Liver (tissue), 9 donors: ENCODE measurements around the gene INPP5E. TPM values are rescaled to one million over a fixed set of nuclear protein-coding genes. Genes with fewer than 3 reads are reported as not detected.

Experiments used
- DNase-seq: peaks from one replicate; pipeline ENCODE4 v3.0.0-alpha.2; 2017; ENCODE audit warnings: low spot score
- H3K27ac ChIP-seq, 2 donors: one replicate each; pipeline ENCODE4 v1.7.0; 2013; ENCODE audit warnings: inconsistent platforms in 2 of 2, low read length in 2 of 2, control low read depth in 1 of 2, low read depth in 1 of 2, mild to moderate bottlenecking in 1 of 2
- H3K27me3 ChIP-seq, 4 donors: one replicate each; pipeline versions ENCODE4 v1.6.1 to v1.7.0; 2013; ENCODE audit warnings: low read length in 3 of 4, inconsistent platforms in 1 of 4, mild to moderate bottlenecking in 1 of 4, moderate library complexity in 1 of 4; ENCODE audit not compliant: control insufficient read depth in 4 of 4, insufficient read depth in 4 of 4
- H3K36me3 ChIP-seq, 4 donors: one replicate each; pipeline versions ENCODE4 v1.6.1 to v1.7.0; 2013; ENCODE audit warnings: low read length in 3 of 4, mild to moderate bottlenecking in 3 of 4, low read depth in 1 of 4, moderate library complexity in 1 of 4; ENCODE audit not compliant: control insufficient read depth in 4 of 4, insufficient read depth in 3 of 4
- H3K4me1 ChIP-seq, 4 donors: one replicate each; pipeline versions ENCODE4 v1.6.1 to v1.7.0; 2013; ENCODE audit warnings: low read length in 3 of 4, mild to moderate bottlenecking in 3 of 4, moderate library complexity in 1 of 4; ENCODE audit not compliant: control insufficient read depth in 4 of 4, insufficient read depth in 4 of 4
- H3K4me3 ChIP-seq, 3 donors: one replicate each; pipeline versions ENCODE4 v1.6.1 to v1.7.0; 2013; ENCODE audit warnings: low read length in 3 of 3, control low read depth in 1 of 3, low read depth in 1 of 3, mild to moderate bottlenecking in 1 of 3
- H3K9ac ChIP-seq, 2 donors: one replicate each; pipeline ENCODE4 v1.7.0; 2013; ENCODE audit warnings: low read length in 2 of 2, mild to moderate bottlenecking in 2 of 2, moderate library complexity in 2 of 2, control low read depth in 1 of 2, low read depth in 1 of 2
- H3K9me3 ChIP-seq, 4 donors: one replicate each; pipeline versions ENCODE4 v1.6.1 to v1.7.0; 2013; ENCODE audit warnings: low read length in 3 of 4; ENCODE audit not compliant: control insufficient read depth in 4 of 4
- ATF3 ChIP-seq: IDR thresholded peaks from 2 replicates; pipeline ENCODE4 v1.6.1; 2016; ENCODE audit warnings: antibody characterized with exemption
- FOXA1 ChIP-seq: IDR thresholded peaks from 2 replicates; pipeline ENCODE4 v1.6.1; 2016; ENCODE audit warnings: antibody characterized with exemption
- FOXA2 ChIP-seq: IDR thresholded peaks from 2 replicates; pipeline ENCODE4 v1.6.1; 2016; ENCODE audit warnings: antibody characterized with exemption
- GABPA ChIP-seq, 2 donors: IDR thresholded peaks in 1 of 2; conservative IDR thresholded peaks in 1 of 2; 2 replicates each; pipeline ENCODE4 v1.6.1; 2016; ENCODE audit warnings: antibody characterized with exemption in 2 of 2, mild to moderate bottlenecking in 1 of 2, moderate library complexity in 1 of 2
- HNF4A ChIP-seq, 2 donors: conservative IDR thresholded peaks; 2 replicates each; pipeline ENCODE4 v1.6.1; 2016; ENCODE audit warnings: antibody characterized with exemption in 2 of 2, mild to moderate bottlenecking in 2 of 2
- JUND ChIP-seq, 2 donors: IDR thresholded peaks; 2 replicates each; pipeline ENCODE4 v1.6.1; 2016; ENCODE audit warnings: antibody characterized with exemption in 2 of 2
- NR2F2 ChIP-seq: IDR thresholded peaks from 2 replicates; pipeline ENCODE4 v1.6.1; 2016; ENCODE audit warnings: antibody characterized with exemption
- REST ChIP-seq: IDR thresholded peaks from 2 replicates; pipeline ENCODE4 v1.6.1; 2016; ENCODE audit warnings: antibody characterized with exemption, mild to moderate bottlenecking
- RXRA ChIP-seq, 2 donors: IDR thresholded peaks; 2 replicates each; pipeline ENCODE4 v1.6.1; 2017 to 2018; ENCODE audit warnings: antibody characterized with exemption in 2 of 2, mild to moderate bottlenecking in 1 of 2
- SP1 ChIP-seq: IDR thresholded peaks from 2 replicates; pipeline ENCODE4 v1.6.1; 2018; ENCODE audit warnings: antibody characterized with exemption, mild to moderate bottlenecking
- TAF1 ChIP-seq: conservative IDR thresholded peaks from 2 replicates; pipeline ENCODE4 v1.6.1; 2016; ENCODE audit warnings: antibody characterized with exemption, mild to moderate bottlenecking
- YY1 ChIP-seq: IDR thresholded peaks from 2 replicates; pipeline ENCODE4 v1.6.1; 2016; ENCODE audit warnings: antibody characterized with exemption, mild to moderate bottlenecking
- whole genome bisulfite sequencing: extraction: QIAGEN DNeasy Blood & Tissue Kit; methylation state at CpG from one replicate; pipeline ENCODE4 v1.1.7; 2013; 5-methylcytosine and 5-hydroxymethylcytosine counted together
- polyA plus RNA-seq, 2 donors: library from polyadenylated mRNA; stranded (reverse) in 1 of 2; unstranded in 1 of 2; fragments of 200-250 nt in 1 of 2; fragments of >200 nt in 1 of 2; fragmentation: Nextera tagmentation in 1 of 2; extraction: Ambion mirVana in 1 of 2; gene quantifications; one replicate each; pipeline versions ENCODE4 v1.2.1 to v1.2.3, GENCODE V29; 2013 to 2015
- total RNA-seq, 2 donors: library from RNA; depleted of rRNA; stranded (reverse); fragments of >200 nt; gene quantifications; one replicate each; pipeline ENCODE4 v1.2.3, GENCODE V29; 2014
- TF ChIP-seq, protein P1 (sequence below): IDR thresholded peaks from 2 replicates; pipeline ENCODE4 v1.6.1; 2016; ENCODE audit warnings: antibody characterized with exemption
- donor health status: healthy.
- donor health status: healthy.
- donor health status: healthy.
- donor health status: healthy.
- donor health status: healthy.

INPP5E gene
- total and polyA plus RNA-seq, 4 donors = 1.0 to 3.3 (median 2.9) TPM

DNA sequence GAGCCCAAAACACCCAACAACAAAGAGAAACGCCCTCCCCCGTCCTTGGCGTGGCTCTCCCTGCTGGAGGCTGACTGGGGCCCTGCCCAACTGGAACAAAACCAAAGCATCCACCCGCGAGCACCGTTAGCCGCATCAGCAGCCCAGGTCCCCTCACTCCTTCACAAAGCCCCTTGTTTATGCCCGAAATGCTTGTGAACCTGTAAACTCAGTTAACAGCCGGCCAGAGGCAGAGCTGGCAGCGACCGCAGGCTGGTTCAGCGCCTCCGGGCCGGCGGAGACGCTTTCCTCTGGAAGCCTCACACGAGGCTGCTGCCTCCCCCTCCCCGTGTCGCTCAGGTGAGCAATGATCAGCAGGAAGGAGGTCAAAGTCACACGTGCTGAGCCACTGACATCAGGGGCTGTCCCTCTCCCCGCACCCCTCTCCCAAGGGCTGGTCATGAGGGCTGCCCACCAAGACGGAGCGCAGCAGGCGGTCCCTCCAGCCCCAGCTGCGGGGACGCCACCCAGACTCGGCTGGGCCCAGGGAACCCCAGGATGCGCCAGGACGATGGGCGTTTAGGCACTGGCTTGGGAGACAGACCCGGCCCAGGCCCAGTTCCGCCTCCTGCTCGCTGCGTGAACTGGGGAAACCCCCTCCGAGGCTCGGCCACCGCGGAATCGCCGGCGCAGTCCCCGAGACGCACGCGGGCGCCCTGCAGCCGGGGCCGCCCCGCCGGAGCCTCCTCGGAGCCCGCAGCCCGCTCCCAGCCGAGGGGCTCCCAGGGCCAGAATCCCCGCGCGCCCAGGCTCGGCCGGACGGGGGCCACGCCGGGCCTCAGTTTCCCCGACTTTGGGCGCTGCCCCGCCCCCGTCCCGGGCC is 40.2 kb downstream of the INPP5E start:
- Histone ChIP-seq H3K27ac (peak overlapping the region; percentile 11 to 80), H3K9ac (peak overlapping the region; percentile 45 to 56), H3K9me3 (no peaks in the 10 kb centered on the region), H3K4me3 (peak overlapping the region; percentile 68 to 86 (median 80)), H3K4me1 (peaks cover 10 to 53% (median 38%) of the 10 kb centered on the region in 4 donors), H3K27me3 (no peaks in the 10 kb centered on the region), H3K36me3 (peaks cover 3 to 29% (median 5%) of the 10 kb centered on the region in 4 donors)
- 2% methylated on average over 67 of the region's 67 CpGs for WGBS
- peak; percentile 18 for TF ChIP-seq YY1
- TF ChIP-seq SP1 = no peak
- TF ChIP-seq HNF4A (conservative IDR thresholded peaks at IDR 0.05) = peak in 1 of 2 donors; percentile 39
- no peak for TF ChIP-seq JUND (IDR thresholded peaks at IDR 0.05)
- TF ChIP-seq REST = no peak
- peak; percentile 45 for DNase-seq

- H3K4me1 ChIP-seq = peaks cover 10 to 53% (median 38%) of the 10 kb centered on the region in 4 donors
- H3K27ac ChIP-seq = peak overlapping the region in 1 of 2 donors; percentile 80
- H3K36me3 ChIP-seq = peaks cover 0 to 24% (median 11%) of the 10 kb centered on the region in 4 donors
- no peak overlapping the region for H3K9ac ChIP-seq
- DNase-seq = no peak
- H3K9me3 ChIP-seq = no peaks in the 10 kb centered on the region
- TF ChIP-seq, protein P1, sequence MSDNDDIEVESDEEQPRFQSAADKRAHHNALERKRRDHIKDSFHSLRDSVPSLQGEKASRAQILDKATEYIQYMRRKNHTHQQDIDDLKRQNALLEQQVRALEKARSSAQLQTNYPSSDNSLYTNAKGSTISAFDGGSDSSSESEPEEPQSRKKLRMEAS = no peak
- TF ChIP-seq SP1 (no peak), YY1 (no peak), GABPA (IDR thresholded peaks at IDR 0.05 in 1 of 2, conservative IDR thresholded peaks at IDR 0.05 in 1 of 2) (no peak), FOXA2 (no peak), ATF3 (no peak), FOXA1 (no peak), RXRA (IDR thresholded peaks at IDR 0.05) (no peak), TAF1 (no peak), REST (no peak), NR2F2 (no peak)
- H3K4me3 ChIP-seq = no peak overlapping the region
- WGBS = 97% methylated on average over 12 of the region's 12 CpGs
- no peaks in the 10 kb centered on the region for H3K27me3 ChIP-seq
Observed at GRCh38 chr9:136398286-136398685, 41.4 kb downstream of the INPP5E start.
